Hematopoietic multipotent progenitor cell treated with erythropoietin and hydrocortisone succinate and interleukin-3 and kit ligand, for 8 days (in vitro differentiated cells): ENCODE measurements around the gene TNFSF13.

Source experiments
- DNase-seq: peaks from one replicate; pipeline ENCODE4 v3.0.0-alpha.2; 2015

The TNFSF13 gene

GRCh38 chr17:7575481-7575883, 16.9 kb downstream of the TNFSF13 start:
- no peak for DNase-seq

- DNase-seq: no peak
Measured at GRCh38 chr17:7575959-7576358, 17.4 kb downstream of the TNFSF13 start.

DNA sequence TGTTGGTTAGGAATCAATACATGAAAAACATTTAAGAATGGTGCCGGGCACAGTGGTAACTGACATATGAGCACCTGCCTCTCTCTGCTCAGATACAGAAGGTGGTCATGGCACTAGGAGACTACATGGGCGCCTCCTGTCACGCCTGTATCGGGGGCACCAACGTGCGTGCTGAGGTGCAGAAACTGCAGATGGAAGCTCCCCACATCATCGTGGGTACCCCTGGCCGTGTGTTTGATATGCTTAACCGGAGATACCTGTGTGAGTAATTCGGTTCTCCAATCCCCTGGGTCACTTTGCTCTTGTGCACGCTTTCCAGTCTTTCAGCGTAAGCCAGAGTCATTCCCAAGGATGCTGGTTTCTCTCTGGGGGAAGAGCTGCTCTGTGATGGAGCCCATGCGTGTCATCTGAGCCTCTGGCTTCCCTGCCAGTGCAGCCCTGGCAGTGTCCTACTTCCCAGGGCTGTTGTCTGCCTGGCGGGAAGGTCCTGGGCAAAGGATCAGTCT, 17.9 kb downstream of the TNFSF13 start:
- no peak for DNase-seq

GRCh38 chr17:7577327-7578199, 19.0 kb downstream of the TNFSF13 start:
- no peak for DNase-seq

DNA sequence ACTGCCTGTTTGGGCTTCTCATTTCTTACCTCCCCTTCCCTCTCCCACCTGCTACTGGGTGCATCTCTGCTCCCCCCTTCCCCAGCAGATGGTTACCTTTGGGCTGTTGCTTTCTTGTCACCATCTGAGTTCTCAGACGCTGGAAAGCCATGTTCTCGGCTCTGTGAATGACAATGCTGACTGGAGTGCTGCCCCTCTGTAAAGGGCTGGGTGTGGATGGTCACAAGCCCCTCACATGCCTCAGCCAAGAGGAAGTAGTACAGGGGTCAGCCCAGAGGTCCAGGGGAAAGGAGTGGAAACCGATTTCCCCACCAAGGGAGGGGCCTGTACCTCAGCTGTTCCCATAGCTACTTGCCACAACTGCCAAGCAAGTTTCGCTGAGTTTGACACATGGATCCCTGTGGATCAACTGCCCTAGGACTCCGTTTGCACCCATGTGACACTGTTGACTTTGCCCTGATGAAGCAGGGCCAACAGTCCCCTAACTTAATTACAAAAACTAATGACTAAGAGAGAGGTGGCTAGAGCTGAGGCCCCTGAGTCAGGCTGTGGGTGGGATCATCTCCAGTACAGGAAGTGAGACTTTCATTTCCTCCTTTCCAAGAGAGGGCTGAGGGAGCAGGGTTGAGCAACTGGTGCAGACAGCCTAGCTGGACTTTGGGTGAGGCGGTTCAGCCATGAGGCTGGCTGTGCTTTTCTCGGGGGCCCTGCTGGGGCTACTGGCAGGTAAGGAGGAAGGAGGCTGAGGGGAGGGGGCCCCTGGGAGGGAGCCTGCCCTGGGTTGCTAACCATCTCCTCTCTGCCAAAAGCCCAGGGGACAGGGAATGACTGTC, 20.7 kb downstream of the TNFSF13 start, which contains the start of gene CD68:
Gene CD68, plus strand, starts transcription at position 638 of the 833 bp plus-strand sequence. Its CDS starts 40 bp downstream, at position 678.
- peak; percentile 87 for DNase-seq

DNA sequence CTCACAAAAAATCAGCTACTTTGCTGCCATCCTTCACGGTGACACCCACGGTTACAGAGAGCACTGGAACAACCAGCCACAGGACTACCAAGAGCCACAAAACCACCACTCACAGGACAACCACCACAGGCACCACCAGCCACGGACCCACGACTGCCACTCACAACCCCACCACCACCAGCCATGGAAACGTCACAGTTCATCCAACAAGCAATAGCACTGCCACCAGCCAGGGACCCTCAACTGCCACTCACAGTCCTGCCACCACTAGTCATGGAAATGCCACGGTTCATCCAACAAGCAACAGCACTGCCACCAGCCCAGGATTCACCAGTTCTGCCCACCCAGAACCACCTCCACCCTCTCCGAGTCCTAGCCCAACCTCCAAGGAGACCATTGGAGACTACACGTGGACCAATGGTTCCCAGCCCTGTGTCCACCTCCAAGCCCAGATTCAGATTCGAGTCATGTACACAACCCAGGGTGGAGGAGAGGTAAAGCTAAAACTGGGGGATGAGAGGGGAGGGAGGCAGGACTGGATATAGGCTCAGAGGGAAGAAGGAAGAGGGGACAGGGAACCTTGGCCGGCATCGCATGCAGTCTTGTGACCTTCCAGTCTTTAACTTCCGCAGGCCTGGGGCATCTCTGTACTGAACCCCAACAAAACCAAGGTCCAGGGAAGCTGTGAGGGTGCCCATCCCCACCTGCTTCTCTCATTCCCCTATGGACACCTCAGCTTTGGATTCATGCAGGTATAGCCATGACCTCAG, 21.5 kb downstream of the TNFSF13 start:
- DNase-seq: peak; percentile 56

DNA sequence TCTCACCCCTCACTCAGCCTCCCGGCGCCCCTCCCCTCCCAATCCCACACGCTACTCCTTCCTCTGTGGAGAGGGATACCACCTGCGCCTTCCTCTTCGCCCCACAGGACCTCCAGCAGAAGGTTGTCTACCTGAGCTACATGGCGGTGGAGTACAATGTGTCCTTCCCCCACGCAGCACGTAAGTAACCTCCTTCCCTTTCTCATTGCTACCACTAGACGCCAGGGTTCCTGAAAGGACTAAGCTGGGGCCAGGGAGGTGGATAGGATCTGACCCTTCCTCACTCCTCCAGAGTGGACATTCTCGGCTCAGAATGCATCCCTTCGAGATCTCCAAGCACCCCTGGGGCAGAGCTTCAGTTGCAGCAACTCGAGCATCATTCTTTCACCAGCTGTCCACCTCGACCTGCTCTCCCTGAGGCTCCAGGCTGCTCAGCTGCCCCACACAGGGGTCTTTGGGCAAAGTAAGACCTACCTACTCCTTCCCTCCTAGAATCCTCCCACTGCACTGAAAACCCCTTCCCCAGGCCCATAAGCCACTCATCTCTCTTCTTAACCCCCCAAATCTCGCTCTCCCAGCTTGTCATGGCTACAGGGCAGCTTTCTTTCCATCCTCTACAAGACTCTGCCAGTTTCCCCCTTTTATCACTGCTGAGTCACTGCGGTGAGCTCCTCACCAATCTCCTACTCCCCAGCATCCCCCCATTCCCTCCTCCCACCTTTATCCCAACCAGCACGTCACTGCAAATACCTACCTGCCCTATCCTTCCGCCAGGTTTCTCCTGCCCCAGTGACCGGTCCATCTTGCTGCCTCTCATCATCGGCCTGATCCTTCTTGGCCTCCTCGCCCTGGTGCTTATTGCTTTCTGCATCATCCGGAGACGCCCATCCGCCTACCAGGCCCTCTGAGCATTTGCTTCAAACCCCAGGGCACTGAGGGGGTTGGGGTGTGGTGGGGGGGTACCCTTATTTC, 22.3 kb downstream of the TNFSF13 start:
- peak; percentile 82 for DNase-seq

DNA sequence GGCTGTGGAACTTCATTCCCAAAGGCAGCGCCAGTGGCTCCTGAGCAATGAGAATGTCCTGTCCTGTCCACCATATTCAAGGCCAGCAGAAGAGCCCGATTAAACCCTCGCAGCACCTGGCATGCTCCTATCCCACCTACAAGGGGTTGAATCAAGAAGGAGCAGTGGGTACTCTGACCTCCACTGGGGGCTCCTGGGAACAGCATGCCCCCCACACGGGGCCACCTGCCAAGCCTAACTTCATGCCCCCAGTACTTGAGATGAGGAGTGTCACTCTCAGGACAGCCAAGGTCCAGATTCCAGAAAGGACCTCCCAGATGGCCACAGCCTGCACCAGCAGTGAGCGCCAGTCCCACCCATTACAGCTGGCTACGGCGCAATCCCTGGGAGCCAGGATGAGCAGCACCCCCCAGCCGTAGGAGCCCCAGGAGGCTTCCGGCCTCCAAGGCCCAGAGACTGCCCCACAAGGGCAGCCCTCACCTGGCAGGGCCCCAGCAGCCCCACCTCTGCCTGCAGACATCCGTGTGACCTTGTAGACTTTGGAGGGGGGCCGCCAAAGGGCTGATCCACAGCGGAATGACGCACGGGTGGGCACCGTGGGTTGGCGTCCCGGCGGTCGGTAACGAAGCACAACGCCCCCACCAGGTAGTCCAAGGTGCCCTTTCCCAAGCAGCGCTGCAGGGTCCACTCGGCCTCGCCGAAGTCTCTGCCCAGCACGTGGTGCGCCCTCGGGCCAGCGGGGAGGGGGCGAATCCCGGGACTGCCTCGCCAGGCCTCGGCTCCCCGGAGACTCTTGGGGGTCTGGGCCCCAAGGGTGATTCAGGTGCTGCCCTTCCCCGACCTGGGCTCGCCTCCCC, 24.1 kb downstream of the TNFSF13 start:
- no peak for DNase-seq

DNA sequence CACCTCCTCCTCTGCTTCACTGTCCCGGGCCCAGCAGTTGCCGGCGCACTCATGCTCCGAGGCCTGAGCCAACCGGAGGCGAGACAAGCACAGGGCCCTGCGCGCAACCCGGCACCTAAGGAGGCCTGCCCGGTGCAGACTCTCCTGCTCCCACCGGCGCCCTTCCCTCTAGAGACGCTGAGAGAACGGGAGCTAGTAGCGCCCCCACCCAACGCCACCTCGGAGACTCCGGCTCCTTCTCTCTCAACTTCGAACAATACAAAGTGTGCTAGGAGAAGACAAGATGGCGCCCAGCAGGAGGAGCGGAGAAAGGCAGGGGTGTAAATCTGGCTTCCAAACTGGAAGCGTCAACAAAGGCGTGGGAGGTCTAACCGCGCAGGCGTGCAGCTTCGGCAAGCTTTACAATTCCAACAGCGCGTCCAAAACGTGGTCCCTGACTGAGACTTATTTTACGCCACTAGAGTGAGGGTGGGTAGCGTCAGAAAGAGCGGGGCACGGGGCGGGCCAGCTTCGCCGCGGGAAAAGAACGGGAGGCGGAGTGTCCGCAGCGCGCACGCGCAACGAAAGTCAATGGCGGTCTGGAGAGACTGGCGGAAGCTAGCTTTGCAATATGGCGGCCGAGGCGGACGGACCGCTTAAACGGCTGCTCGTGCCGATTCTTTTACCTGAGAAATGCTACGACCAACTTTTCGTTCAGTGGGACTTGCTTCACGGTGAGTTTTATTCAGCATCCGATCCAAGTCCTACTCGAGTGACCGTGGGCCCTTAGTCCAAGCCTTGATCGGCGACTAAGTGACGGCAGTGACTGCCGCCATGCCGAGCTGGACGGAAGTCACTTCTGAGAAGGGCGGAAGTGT, 24.9 kb downstream of the TNFSF13 start, which contains the start of gene MPDU1:
Gene MPDU1, plus strand, starts transcription at position 600 of the 857 bp plus-strand sequence. Its CDS starts 11 bp downstream, at position 611.
- peak; percentile 97 for DNase-seq

DNA sequence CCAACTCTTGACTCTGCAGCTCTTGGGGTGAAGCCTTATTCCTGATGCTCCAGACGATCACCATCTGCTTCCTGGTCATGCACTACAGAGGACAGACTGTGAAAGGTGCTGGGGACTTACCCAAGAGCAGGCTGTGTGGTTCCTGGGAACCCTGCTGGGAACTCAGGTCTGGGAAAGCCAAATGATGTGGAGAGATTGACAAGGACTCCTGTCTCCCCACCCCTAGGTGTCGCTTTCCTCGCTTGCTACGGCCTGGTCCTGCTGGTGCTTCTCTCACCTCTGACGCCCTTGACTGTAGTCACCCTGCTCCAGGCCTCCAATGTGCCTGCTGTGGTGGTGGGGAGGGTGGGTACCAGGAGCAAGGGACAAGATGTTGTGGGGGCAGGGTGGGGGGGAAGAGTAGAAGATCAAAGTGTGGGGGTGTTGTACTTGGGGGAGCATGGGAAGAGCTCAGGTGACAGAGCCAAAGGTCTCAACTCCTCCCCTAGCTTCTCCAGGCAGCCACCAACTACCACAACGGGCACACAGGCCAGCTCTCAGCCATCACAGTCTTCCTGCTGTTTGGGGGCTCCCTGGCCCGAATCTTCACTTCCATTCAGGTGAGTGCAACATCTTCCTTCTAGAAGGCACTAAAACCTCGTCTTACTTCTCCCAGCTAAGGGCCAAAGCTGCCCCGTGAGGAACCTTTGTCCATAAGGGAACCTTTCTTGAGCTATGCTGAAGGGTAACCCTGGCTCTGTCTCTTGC, 28.3 kb downstream of the TNFSF13 start:
- peak; percentile 61 for DNase-seq

DNA sequence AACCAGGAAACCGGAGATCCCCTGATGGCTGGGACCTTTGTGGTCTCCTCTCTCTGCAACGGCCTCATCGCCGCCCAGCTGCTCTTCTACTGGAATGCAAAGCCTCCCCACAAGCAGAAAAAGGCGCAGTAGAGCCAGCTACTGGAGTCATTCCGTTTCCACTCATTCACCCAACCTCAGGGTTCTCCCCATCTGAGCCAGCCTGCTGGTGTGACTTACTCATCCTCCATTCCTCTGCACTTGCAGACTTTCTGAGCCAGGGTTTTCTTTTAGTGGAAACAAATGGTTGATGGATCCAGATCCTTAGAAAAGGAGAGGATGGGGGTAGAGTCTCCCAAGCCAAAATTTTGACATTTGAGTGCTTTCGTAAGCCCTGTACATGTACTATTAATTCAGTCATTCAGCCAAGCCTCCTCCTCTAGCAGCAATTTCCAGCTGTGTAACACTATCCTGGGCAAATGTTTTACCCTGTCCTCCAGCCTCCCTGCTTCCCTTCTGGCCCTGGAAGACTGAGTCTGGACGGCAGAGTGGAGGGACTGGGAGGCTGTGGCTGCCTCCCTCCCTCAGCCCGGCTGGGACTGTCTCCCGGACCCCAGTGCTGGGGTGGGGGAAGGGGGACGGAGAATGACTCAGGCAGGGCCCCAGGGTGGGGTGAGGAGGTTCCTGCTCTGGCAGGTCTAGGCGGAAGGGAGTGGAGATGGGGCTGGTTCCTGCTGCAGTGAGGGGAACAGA, 29.0 kb downstream of the TNFSF13 start:
- DNase-seq: peak; percentile 51

DNA sequence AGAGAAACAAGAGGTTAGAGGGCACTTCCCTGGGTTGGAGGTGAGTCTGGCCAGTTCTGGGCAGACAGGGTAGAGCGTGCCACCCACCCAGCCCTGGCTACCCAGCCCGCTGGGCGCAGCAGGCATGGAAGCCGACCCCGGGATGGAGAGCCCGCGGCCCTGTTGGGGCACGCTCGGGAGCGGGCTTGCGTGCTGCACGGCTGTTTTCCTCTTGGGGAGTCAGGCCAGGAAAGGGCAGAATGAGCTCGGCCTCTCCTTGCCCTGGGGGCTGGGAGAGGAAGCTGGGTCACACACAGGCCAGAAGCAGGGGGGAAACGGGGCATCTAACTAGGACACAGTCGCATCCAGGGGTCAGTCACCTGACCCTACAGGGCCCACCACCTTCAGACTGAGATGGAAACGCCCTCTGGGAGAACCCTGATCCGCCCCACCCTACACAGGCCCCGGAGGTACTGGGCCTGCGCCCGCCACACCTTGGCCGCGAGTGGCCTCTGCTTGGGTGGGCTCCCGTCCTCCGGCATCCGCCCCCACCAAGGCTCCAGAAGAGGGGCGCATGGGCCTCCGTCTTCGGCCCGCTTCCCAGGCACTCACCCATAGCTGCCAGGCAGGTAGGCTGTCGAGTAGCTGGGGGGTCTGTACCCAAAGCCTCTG, 30.1 kb downstream of the TNFSF13 start:
- DNase-seq: no peak

DNA sequence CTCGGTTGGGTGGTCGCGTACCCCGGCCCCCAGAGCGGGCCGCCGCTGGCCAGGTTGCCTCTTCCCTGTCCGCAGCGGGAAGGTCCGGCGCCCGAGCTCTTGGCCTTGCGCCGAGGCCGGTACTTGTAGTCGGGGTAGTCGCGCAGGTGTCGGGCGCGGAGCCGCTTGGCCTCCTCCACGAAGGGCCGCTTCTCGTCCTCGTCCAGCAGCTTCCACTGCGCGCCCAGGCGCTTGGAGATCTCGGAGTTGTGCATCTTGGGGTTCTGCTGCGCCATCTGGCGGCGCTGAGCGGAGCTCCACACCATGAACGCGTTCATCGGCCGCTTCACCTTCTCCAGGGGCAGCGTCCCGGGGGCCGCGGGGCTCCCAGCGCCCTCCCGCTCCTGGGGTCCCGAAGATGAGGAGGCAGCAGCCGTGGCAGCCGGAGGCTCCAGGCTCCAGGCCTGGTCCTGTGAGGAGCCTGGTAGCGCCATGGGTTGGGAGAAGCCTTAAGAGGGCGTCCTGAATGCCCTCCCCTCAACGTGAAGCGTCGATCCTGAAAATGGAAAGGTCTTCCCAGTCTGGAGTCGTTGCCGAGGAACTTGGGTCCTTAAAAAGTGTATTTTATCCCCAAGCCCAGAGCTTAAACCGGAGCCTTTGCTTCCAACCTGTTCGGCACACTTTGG, 30.8 kb downstream of the TNFSF13 start:
- peak; percentile 85 for DNase-seq

GRCh38 chr17:7589891-7590691, 31.5 kb downstream of the TNFSF13 start, which contains the start of gene SOX15:
TSS of gene SOX15 (minus strand) at chr17:7590094. CDS start at chr17:7589676, 418 bp downstream.
- no peak for DNase-seq

DNA sequence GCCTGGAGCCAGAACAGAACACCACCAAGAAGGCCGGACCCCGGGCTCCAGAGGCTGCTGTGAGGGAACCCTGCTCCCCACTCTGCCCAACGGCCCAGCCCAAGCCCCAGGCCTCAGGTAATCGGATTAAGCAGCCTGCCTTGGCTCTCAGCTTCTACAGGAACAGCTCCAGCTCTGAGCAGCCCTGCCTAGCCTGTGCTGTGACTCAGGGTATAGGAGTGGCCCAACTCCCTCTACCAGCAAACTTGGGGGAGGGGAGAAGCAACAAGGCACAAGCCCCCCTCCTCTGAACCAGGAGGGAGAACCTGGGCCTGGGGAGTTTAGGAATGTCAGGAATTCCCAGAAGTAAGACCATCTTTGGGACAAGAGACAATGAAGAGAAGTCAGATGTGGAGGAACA, 32.2 kb downstream of the TNFSF13 start:
- DNase-seq: no peak

DNA sequence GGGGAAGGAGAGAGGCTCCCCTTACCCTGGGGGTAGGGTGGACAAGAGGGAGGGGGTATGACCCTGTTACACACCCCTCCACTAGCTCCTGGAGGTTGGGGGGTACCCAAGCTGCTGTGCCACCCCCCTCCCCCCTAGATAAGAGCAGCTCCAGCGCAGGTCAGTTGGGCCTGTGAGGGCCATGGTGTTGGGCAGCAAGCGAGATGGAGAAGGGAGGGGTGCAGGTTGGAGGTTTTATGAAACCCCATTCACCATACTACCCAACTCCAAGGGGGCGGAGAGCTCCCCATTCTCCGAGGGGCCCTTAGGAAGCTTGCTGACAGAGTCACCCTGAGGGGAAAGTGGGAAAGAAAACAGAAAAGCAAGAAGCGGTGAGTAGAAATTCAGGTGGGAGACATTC, 33.0 kb downstream of the TNFSF13 start:
- DNase-seq: no peak
